A549 (cell line): ENCODE measurements around the gene TSKU. TPM values are rescaled to one million over a fixed set of nuclear protein-coding genes. Genes with fewer than 3 reads are reported as not detected.

Experiments
- ATAC-seq, 2 experiments: fragments of 200-7000 bp in 1 of 2; fragments of >200 bp in 1 of 2; cut with Nextera tagmentation in 1 of 2; cut with Tn5 transposase in 1 of 2; 3 replicates each; pipeline versions ENCODE4 v1.8.0 to v1.9.1; 2018 to 2020; ENCODE audit warnings: mild to moderate bottlenecking in 1 of 2, moderate library complexity in 1 of 2
- CTCF ChIA-PET: fragments of 300-600 bp; sonication (Branson Sonifier 250); formaldehyde crosslinking; extraction: SDS; loops from one replicate; lab custom pipeline; 2021; ENCODE audit warnings: antibody characterized with exemption, inconsistent platforms; lab: Yijun Ruan, JAX
- POLR2A ChIA-PET: fragments of 350-600 bp; formaldehyde crosslinking; extraction: SDS; loops from one replicate; lab custom pipeline; 2021; ENCODE audit warnings: antibody characterized with exemption, inconsistent platforms; lab: Yijun Ruan, JAX
- DNase-seq, 2 experiments: peaks; one replicate each; pipeline versions ENCODE4 v3.0.0 to v3.0.0-alpha.2; 2011 to 2016; ENCODE audit warnings: low read depth in 1 of 2, low spot score in 1 of 2
- FAIRE-seq: peaks from 2 replicates; lab custom pipeline; 2011; peaks lifted over from hg19 to GRCh38; lab: Jason Lieb, UNC
- H3K27ac ChIP-seq, 2 experiments: fragments of >200 bp; sonication (Bioruptor Twin); formaldehyde crosslinking; 3 replicates each; pipeline ENCODE4 v1.5.1; 2016 to 2017
- H3K4me1 ChIP-seq: fragments of >200 bp; sonication (Bioruptor Twin); formaldehyde crosslinking; 3 replicates; pipeline ENCODE4 v1.6.1; 2016
- H3K4me2 ChIP-seq: fragments of >200 bp; sonication (Bioruptor Twin); formaldehyde crosslinking; 3 replicates; pipeline ENCODE4 v1.6.1; 2016
- H3K4me3 ChIP-seq: fragments of >200 bp; sonication (Bioruptor Twin); formaldehyde crosslinking; 3 replicates; pipeline ENCODE4 v1.5.1; 2016
- H3K9me3 ChIP-seq: fragments of >200 bp; sonication (Bioruptor Twin); formaldehyde crosslinking; 3 replicates; pipeline ENCODE4 v1.6.1; 2016
- CEBPB ChIP-seq, 2 experiments: fragments of >200 bp in 1 of 2; sonication (Bioruptor Twin) in 1 of 2; formaldehyde crosslinking in 1 of 2; IDR thresholded peaks; 2 replicates each; pipeline ENCODE4 v1.6.1; 2012 to 2016
- CHD2 ChIP-seq: fragments of 150-350 bp; IDR thresholded peaks from 2 replicates; pipeline ENCODE4 v1.6.1; 2014; ENCODE audit warnings: low read length; ENCODE audit not compliant: partially characterized antibody
- CTCF ChIP-seq: fragments of >200 bp; sonication (Bioruptor Twin); formaldehyde crosslinking; IDR thresholded peaks from 3 replicates; pipeline ENCODE4 v1.5.1; 2016
- E2F6 ChIP-seq: IDR thresholded peaks from 2 replicates; pipeline ENCODE4 v1.6.1; 2012; ENCODE audit warnings: low read depth, borderline replicate concordance
- EHF ChIP-seq: fragments of 250-450 bp; sonication (Bioruptor Pico); IDR thresholded peaks from 2 replicates; pipeline ENCODE4 v1.5.0; 2020; ENCODE audit warnings: mild to moderate bottlenecking
- EHMT2 ChIP-seq: fragments of 200-600 bp; sonication (generic); IDR thresholded peaks from 2 replicates; pipeline ENCODE4 v1.6.1; 2016; ENCODE audit warnings: antibody characterized with exemption, low read depth, mild to moderate bottlenecking, moderate library complexity
- EP300 ChIP-seq, 2 experiments: fragments of >200 bp; sonication (Bioruptor Twin); formaldehyde crosslinking; IDR thresholded peaks; 2 replicates in 1 of 2; 3 replicates in 1 of 2; pipeline ENCODE4 v1.6.1; 2016 to 2017
- FOSB ChIP-seq: fragments of 250-450 bp; sonication (Bioruptor Pico); IDR thresholded peaks from 2 replicates; pipeline ENCODE4 v1.5.0; 2020; ENCODE audit warnings: mild to moderate bottlenecking, moderate library complexity
- FOSL2 ChIP-seq, 2 experiments: fragments of 450-650 bp in 1 of 2; fragments of >200 bp in 1 of 2; sonication (Bioruptor Twin) in 1 of 2; formaldehyde crosslinking; IDR thresholded peaks; 2 replicates each; pipeline versions ENCODE4 v1.5.0 to v1.6.1; 2016 to 2020; ENCODE audit warnings: mild to moderate bottlenecking in 1 of 2, moderate library complexity in 1 of 2
- GATA3 ChIP-seq: IDR thresholded peaks from 2 replicates; pipeline ENCODE4 v1.6.1; 2012; ENCODE audit warnings: borderline replicate concordance
- HDAC2 ChIP-seq: fragments of 200-600 bp; sonication (generic); IDR thresholded peaks from 2 replicates; pipeline ENCODE4 v1.6.1; 2016
- HMGXB4 ChIP-seq: fragments of 250-450 bp; sonication (Bioruptor Pico); IDR thresholded peaks from 2 replicates; pipeline ENCODE4 v1.5.0; 2021; ENCODE audit warnings: mild to moderate bottlenecking, moderate library complexity, borderline replicate concordance
- HOXA7 ChIP-seq: fragments of 250-450 bp; sonication (Bioruptor Pico); IDR thresholded peaks from 2 replicates; pipeline ENCODE4 v1.5.0; 2020; ENCODE audit warnings: mild to moderate bottlenecking, moderate library complexity
- JUN ChIP-seq, 2 experiments: fragments of >200 bp; sonication (Bioruptor Twin); formaldehyde crosslinking; IDR thresholded peaks; 2 replicates in 1 of 2; 3 replicates in 1 of 2; pipeline ENCODE4 v1.6.1; 2016 to 2017
- MAX ChIP-seq: IDR thresholded peaks from 2 replicates; pipeline ENCODE4 v1.6.1; 2012
- MAZ ChIP-seq: fragments of 150-350 bp; IDR thresholded peaks from 2 replicates; pipeline ENCODE4 v1.6.1; 2014; ENCODE audit warnings: antibody characterized with exemption, low read depth, low read length, borderline replicate concordance
- MYC ChIP-seq: IDR thresholded peaks from 2 replicates; pipeline ENCODE4 v1.6.1; 2012; ENCODE audit warnings: mild to moderate bottlenecking, inconsistent platforms, low read length, improper control_type of control experiment, borderline replicate concordance
- NPAS2 ChIP-seq: fragments of 250-450 bp; sonication (Bioruptor Pico); IDR thresholded peaks from 2 replicates; pipeline ENCODE4 v1.8.0; 2022; ENCODE audit warnings: mild to moderate bottlenecking, moderate library complexity, borderline replicate concordance
- NR3C1 ChIP-seq: fragments of >200 bp; sonication (Bioruptor Twin); formaldehyde crosslinking; IDR thresholded peaks from 3 replicates; pipeline ENCODE4 v1.6.1; 2017
- PBX3 ChIP-seq: IDR thresholded peaks from 2 replicates; pipeline ENCODE4 v1.6.1; 2012
- POLR2AphosphoS2 ChIP-seq: conservative IDR thresholded peaks from 2 replicates; pipeline ENCODE4 v1.6.1; 2012; ENCODE audit warnings: low read length, improper control_type of control experiment, inconsistent platforms
- RAD21 ChIP-seq, 2 experiments: fragments of >200 bp in 1 of 2; sonication (Bioruptor Twin) in 1 of 2; formaldehyde crosslinking in 1 of 2; IDR thresholded peaks in 1 of 2; conservative IDR thresholded peaks in 1 of 2; 2 replicates in 1 of 2; 3 replicates in 1 of 2; pipeline ENCODE4 v1.6.1; 2012 to 2018; ENCODE audit warnings: inconsistent platforms in 1 of 2
- RFX5 ChIP-seq: fragments of 450-650 bp; IDR thresholded peaks from 2 replicates; pipeline ENCODE4 v1.7.1; 2014; ENCODE audit warnings: antibody characterized with exemption, mild to moderate bottlenecking, moderate library complexity
- SMC3 ChIP-seq: fragments of >200 bp; sonication (Bioruptor Twin); formaldehyde crosslinking; IDR thresholded peaks from 3 replicates; pipeline ENCODE4 v1.6.1; 2018; ENCODE audit warnings: inconsistent platforms
- TFCP2L1 ChIP-seq: fragments of 250-450 bp; sonication (Bioruptor Pico); IDR thresholded peaks from 2 replicates; pipeline ENCODE4 v1.5.0; 2021; ENCODE audit warnings: mild to moderate bottlenecking
- TP53 ChIP-seq: fragments of 250-450 bp; sonication (Bioruptor Pico); IDR thresholded peaks from 2 replicates; pipeline ENCODE4 v1.5.0; 2021; ENCODE audit warnings: mild to moderate bottlenecking, moderate library complexity
- WGBS: methylation state at CpG from one replicate; pipeline ENCODE4 v1.1.6; 2017; ENCODE audit errors: missing lambda C conversion rate; 5-methylcytosine and 5-hydroxymethylcytosine counted together
- polyA plus RNA-seq, 4 experiments: library from polyadenylated mRNA; depleted of rRNA in 3 of 4; stranded (reverse); fragments of >200 nt; fragmentation: RNase III in 1 of 4; extraction: RNeasy Plus Mini Kit Qiagen cat#74134 plus additional on column Dnase treatment in 1 of 4; gene quantifications; 2 replicates in 3 of 4; 3 replicates in 1 of 4; pipeline ENCODE4 v1.2.3, GENCODE V29; 2011 to 2017

The TSKU gene
- polyA plus RNA-seq, 2 of the 4 experiments (the other 2 are of a cell fraction), result 164 to 171 TPM

- H3K4me3 ChIP-seq, result peak overlapping the region; percentile 11; the same call in 2 of the 3 replicates
- H3K9me3 ChIP-seq, result no peaks in the 10 kb centered on the region
- peak; percentile 36 to 69 for ATAC-seq
- H3K27ac ChIP-seq, result peak overlapping the region; percentile 85 to 98
- peak overlapping the region; percentile 92 for H3K4me2 ChIP-seq
- FAIRE-seq, result no peak
- TF ChIP-seq HDAC2 (no peak), EP300 (IDR thresholded peaks at IDR 0.05) (peak in 1 of 2 experiments; percentile 46; a peak in 2 of 5 replicates), RAD21 (conservative IDR thresholded peaks at IDR 0.05 in 1 of 2, IDR thresholded peaks at IDR 0.05 in 1 of 2) (peak; percentile 71 to 90), CEBPB (IDR thresholded peaks at IDR 0.05) (peak in 1 of 2 experiments; percentile 31; a peak in 1 of 4 replicates), TFCP2L1 (CRISPR knock-in tag) (peak; percentile 87), EHF (CRISPR knock-in tag) (no peak), SMC3 (peak; percentile 91), JUN (IDR thresholded peaks at IDR 0.05) (peak; percentile 76 to 97), MAZ (peak; percentile 93), PBX3 (peak; percentile 65), E2F6 (peak; percentile 43), EHMT2 (no peak), GATA3 (peak; percentile 52; the same call in 1 of the 2 replicates), FOSB (CRISPR knock-in tag) (0 out of 2 replicates have a peak, but pooled peaks have one; percentile 35), CTCF (peak; percentile 83), RFX5 (0 out of 2 replicates have a peak, but pooled peaks have one; percentile 19), POLR2AphosphoS2 (peak; percentile 96), TP53 (CRISPR knock-in tag) (peak; percentile 88), NR3C1 (no peak), CHD2 (peak; percentile 13), MAX (peak; percentile 90), MYC (no peak), HOXA7 (CRISPR knock-in tag) (peak; percentile 93; the same call in 1 of the 2 replicates), HMGXB4 (CRISPR knock-in tag) (peak; percentile 68; the same call in 1 of the 2 replicates), FOSL2 (IDR thresholded peaks at IDR 0.05) (no peak), FOSL2 (CRISPR knock-in tag; IDR thresholded peaks at IDR 0.05) (peak; percentile 47), NPAS2 (no peak)
- H3K4me1 ChIP-seq, result peaks cover 100% of the 10 kb centered on the region
- ChIA-PET CTCF (interaction anchor here (0.5 to 9.2 kb wide), 29 partner anchors 11 to 292 kb away, joined by 3 to 207 read pairs (median 5); no protein-coding TSS in a partner anchor), POLR2A (interaction anchor here (0.7 to 3.3 kb wide), 5 partner anchors 28 to 831 kb away, joined by 3 to 21 read pairs (median 4); no protein-coding TSS in a partner anchor)
- peak; percentile 83 to 89 for DNase-seq
- 15% methylated on average over 34 of the region's 47 CpGs for WGBS
These were observed 16.1 kb downstream of the TSKU start for GRCh38 chr11:76799066-76799804.
